GM18867 (cell line): ENCODE data around the gene GDF11.
"Not testable (repeated sequence)": the region's sequence is repeated elsewhere in the genome, so short reads cannot be mapped to it uniquely, and the experiment has no call there.

Source experiments
- ATAC-seq: cut with Tn5 transposase; IDR thresholded peaks from one replicate; pipeline ENCODE4 v1.9.1; 2021; ENCODE audit warnings: mild to moderate bottlenecking, moderate library complexity; ENCODE audit not compliant: unreplicated experiment

The GDF11 gene

GRCh38 chr12:55738123-55739024 is 4.5 kb upstream of the GDF11 start:
- peak; percentile 84 for ATAC-seq

GRCh38 chr12:55739025-55739378 is 3.9 kb upstream of the GDF11 start:
- no peak for ATAC-seq

GRCh38 chr12:55741931-55742680 is 816 bp upstream of the GDF11 start:
- no peak for ATAC-seq

- ATAC-seq = peak; percentile 58
Observed at GRCh38 chr12:55743406-55744339, 751 bp downstream of the GDF11 start.

- no peak for ATAC-seq
Observed at GRCh38 chr12:55744340-55745030, 1.6 kb downstream of the GDF11 start.

GRCh38 chr12:55745361-55746173 is 2.6 kb downstream of the GDF11 start:
- ATAC-seq = no peak

- no peak for ATAC-seq
Observed at GRCh38 chr12:55746174-55746912, 3.4 kb downstream of the GDF11 start.

GRCh38 chr12:55746913-55747231 is 4.0 kb downstream of the GDF11 start:
- ATAC-seq = no peak

GRCh38 chr12:55748230-55748993 is 5.5 kb downstream of the GDF11 start:
- ATAC-seq = no peak

- ATAC-seq = no peak
Observed at GRCh38 chr12:55755246-55755645, 12.3 kb downstream of the GDF11 start.

- ATAC-seq = no peak
Observed at GRCh38 chr12:55757701-55758100, 14.8 kb downstream of the GDF11 start.

GRCh38 chr12:55758575-55758974 is 15.7 kb downstream of the GDF11 start:
- ATAC-seq = not testable (repeated sequence)

- ATAC-seq = no peak
Observed at GRCh38 chr12:55760663-55761062, 17.7 kb downstream of the GDF11 start.

- ATAC-seq = no peak
Observed at GRCh38 chr12:55762646-55763045, 19.7 kb downstream of the GDF11 start.

GRCh38 chr12:55765736-55766290 is 22.9 kb downstream of the GDF11 start:
- ATAC-seq = no peak

- ATAC-seq = no peak
Observed at GRCh38 chr12:55767156-55767555, 24.2 kb downstream of the GDF11 start.

- no peak for ATAC-seq
Observed at GRCh38 chr12:55771736-55772135, 28.8 kb downstream of the GDF11 start.

- no peak for ATAC-seq
Observed at GRCh38 chr12:55777856-55778255, 34.9 kb downstream of the GDF11 start.
